ENCODE measurements around the gene CLDN4. TPM values are rescaled to one million over a fixed set of nuclear protein-coding genes. Genes with fewer than 3 reads are reported as not detected.

Gene CLDN4
- total RNA-seq, 2 experiments from 2014 or later, result 0.05 to 0.14 TPM

DNA sequence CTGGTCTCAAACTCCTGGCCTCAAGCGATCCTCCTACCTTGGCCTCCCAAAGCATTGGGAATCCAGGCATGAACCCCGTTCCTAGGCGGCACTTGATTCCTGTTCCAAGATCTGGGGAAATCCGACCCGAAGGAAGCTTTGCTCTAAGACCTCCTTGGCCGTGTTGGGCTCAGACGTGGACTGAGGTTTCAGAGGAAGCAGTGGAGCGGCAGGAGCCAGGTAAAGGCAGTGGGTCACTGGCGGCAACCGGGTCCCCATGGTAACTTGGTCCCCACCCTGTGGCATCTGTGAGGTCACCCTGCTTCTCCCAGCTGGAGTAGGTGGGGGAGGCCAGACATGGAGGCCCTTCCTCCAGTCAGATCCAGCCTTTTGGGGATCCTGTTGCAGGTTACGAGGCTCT lies 30.1 kb downstream of the CLDN4 start, which contains the start of gene TMEM270:
Gene TMEM270, plus strand, starts transcription at position 301 of the 400 bp plus-strand sequence. Its CDS starts 36 bp downstream, at position 337.
- DNase-seq (no peak), ATAC-seq (ENCODE audit: poor library complexity) (no peak)
- Histone ChIP-seq H3K9me3 (ENCODE audit: control insufficient read depth in 1 of 2, insufficient read depth in 1 of 2, low read length in 2 of 2) (no peaks in the 10 kb centered on the region), H3K27me3 (ENCODE audit: control insufficient read depth in 1 of 2, insufficient read depth in 2 of 2, low read length in 2 of 2) (no peaks in the 10 kb centered on the region), H3K4me1 (ENCODE audit: insufficient read depth, low read length) (peaks cover 2% of the 10 kb centered on the region), H3K36me3 (ENCODE audit: insufficient read depth, low read length) (no peaks in the 10 kb centered on the region), H3K27ac (ENCODE audit: low read depth in 1 of 2, low read length in 2 of 2) (no peak within 1 kb of the TSS), H3K4me3 (ENCODE audit: low read length) (no peak within 1 kb of the TSS)
- TF ChIP-seq, protein P1, sequence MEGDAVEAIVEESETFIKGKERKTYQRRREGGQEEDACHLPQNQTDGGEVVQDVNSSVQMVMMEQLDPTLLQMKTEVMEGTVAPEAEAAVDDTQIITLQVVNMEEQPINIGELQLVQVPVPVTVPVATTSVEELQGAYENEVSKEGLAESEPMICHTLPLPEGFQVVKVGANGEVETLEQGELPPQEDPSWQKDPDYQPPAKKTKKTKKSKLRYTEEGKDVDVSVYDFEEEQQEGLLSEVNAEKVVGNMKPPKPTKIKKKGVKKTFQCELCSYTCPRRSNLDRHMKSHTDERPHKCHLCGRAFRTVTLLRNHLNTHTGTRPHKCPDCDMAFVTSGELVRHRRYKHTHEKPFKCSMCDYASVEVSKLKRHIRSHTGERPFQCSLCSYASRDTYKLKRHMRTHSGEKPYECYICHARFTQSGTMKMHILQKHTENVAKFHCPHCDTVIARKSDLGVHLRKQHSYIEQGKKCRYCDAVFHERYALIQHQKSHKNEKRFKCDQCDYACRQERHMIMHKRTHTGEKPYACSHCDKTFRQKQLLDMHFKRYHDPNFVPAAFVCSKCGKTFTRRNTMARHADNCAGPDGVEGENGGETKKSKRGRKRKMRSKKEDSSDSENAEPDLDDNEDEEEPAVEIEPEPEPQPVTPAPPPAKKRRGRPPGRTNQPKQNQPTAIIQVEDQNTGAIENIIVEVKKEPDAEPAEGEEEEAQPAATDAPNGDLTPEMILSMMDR (IDR thresholded peaks at IDR 0.05), result no peak
- CTCF ChIA-PET, result no interaction called here
- intact Hi-C loops (cut with DNase I, micrococcal nuclease), result no loop called here
- Mint-ChIP-seq H3K4me3 (no peak within 1 kb of the TSS), H3K4me1 (ENCODE audit: low read depth) (no peaks in the 10 kb centered on the region), H3K27me3 (peaks cover 8% of the 10 kb centered on the region), H3K27ac (no peak within 1 kb of the TSS), H3K36me3 (ENCODE audit: low read depth) (no peaks in the 10 kb centered on the region), H3K9me3 (no peaks in the 10 kb centered on the region)
- POLR2A ChIA-PET, result no interaction called here

DNA sequence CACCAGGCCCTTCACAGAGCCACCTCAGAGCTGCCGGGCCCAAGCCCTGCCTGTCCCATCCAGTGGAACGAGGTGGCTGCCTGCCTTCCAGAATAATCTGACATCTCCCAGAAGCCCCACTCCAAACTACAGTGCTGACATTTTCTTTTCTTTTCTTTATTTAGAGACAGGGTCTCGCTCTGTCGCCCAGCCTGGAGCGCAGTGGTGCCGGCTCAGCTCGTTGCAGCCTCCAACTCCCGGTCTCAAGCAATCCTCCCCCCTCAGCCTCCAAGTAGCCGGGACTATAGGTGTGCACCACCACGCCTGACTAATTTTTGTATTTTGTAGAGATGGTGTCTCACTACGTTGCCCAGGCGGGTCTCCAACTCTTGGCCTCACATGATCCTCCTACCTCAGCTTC lies 30.5 kb downstream of the CLDN4 start:
- ChIA-PET CTCF (no interaction called here), POLR2A (no interaction called here)
- no peaks in the 10 kb centered on the region for H3K27me3 ChIP-seq (ENCODE audit: control insufficient read depth in 1 of 2, insufficient read depth in 2 of 2, low read length in 2 of 2)
- intact Hi-C loops (cut with DNase I, micrococcal nuclease), result no loop called here
- no peaks in the 10 kb centered on the region for H3K4me1 ChIP-seq (ENCODE audit: insufficient read depth, low read length)
- Mint-ChIP-seq H3K9me3 (no peaks in the 10 kb centered on the region), H3K4me3 (no peak overlapping the region), H3K4me1 (ENCODE audit: low read depth) (no peaks in the 10 kb centered on the region), H3K27me3 (peaks cover 6% of the 10 kb centered on the region), H3K36me3 (ENCODE audit: low read depth) (no peaks in the 10 kb centered on the region), H3K27ac (no peak overlapping the region)
- H3K36me3 ChIP-seq (ENCODE audit: insufficient read depth, low read length), result no peaks in the 10 kb centered on the region
- DNase-seq (no peak), ATAC-seq (ENCODE audit: poor library complexity) (no peak)
- H3K27ac ChIP-seq (ENCODE audit: low read depth in 1 of 2, low read length in 2 of 2), result no peak overlapping the region
- H3K9me3 ChIP-seq (ENCODE audit: control insufficient read depth in 1 of 2, insufficient read depth in 1 of 2, low read length in 2 of 2), result no peaks in the 10 kb centered on the region
- no peak overlapping the region for H3K4me3 ChIP-seq (ENCODE audit: low read length)
- TF ChIP-seq, protein P1 (IDR thresholded peaks at IDR 0.05), result no peak

DNA sequence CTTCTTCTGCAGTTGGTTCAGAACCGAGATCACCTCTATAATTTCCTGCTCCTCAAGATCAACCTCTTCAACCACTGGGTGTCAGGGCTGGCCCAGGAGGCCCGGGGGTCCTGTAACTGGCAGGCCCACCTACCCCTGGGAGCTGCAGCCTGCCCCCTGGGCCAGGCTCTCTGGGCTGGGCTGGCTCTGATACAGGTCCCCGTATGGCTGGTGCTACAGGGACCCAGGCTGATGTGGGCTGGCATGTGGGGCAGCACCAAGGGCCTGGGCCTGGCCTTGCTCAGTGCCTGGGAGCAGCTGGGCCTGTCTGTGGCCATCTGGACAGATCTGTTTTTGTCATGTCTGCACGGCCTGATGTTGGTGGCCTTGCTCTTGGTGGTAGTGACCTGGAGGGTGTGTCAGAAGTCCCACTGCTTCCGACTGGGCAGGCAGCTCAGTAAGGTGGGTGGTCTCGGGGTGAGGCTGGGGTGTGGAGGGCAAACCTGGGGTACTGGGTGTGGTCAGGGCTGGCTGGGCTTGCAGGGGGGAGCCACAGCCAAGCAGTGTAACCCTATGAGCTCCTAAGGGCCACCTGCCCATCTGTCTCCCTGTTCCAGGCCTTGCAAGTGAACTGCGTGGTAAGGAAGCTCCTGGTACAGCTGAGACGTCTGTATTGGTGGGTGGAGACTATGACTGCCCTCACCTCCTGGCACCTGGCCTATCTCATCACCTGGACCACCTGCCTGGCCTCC lies 34.4 kb downstream of the CLDN4 start:
- TF ChIP-seq, protein P1 (IDR thresholded peaks at IDR 0.05), result no peak
- no peak overlapping the region for H3K4me3 ChIP-seq (ENCODE audit: low read length)
- H3K4me1 ChIP-seq (ENCODE audit: insufficient read depth, low read length), result no peaks in the 10 kb centered on the region
- no peaks in the 10 kb centered on the region for H3K36me3 ChIP-seq (ENCODE audit: insufficient read depth, low read length)
- no peaks in the 10 kb centered on the region for H3K27me3 Mint-ChIP-seq
- no peak overlapping the region for H3K4me3 Mint-ChIP-seq
- H3K9me3 Mint-ChIP-seq, result no peaks in the 10 kb centered on the region
- ChIA-PET CTCF (interaction anchor here (1.4 kb wide), 1 partner anchor 10 kb away, joined by 3 read pairs; no protein-coding TSS in a partner anchor), POLR2A (no interaction called here)
- H3K4me1 Mint-ChIP-seq (ENCODE audit: low read depth), result no peaks in the 10 kb centered on the region
- no peak overlapping the region for H3K27ac ChIP-seq (ENCODE audit: low read depth in 1 of 2, low read length in 2 of 2)
- H3K36me3 Mint-ChIP-seq (ENCODE audit: low read depth), result no peaks in the 10 kb centered on the region
- no peak for DNase-seq
- intact Hi-C loops (cut with DNase I, micrococcal nuclease), result no loop called here
- H3K27ac Mint-ChIP-seq, result no peak overlapping the region
- H3K27me3 ChIP-seq (ENCODE audit: control insufficient read depth in 1 of 2, insufficient read depth in 2 of 2, low read length in 2 of 2), result no peaks in the 10 kb centered on the region
- ATAC-seq (ENCODE audit: poor library complexity), result no peak
- H3K9me3 ChIP-seq (ENCODE audit: control insufficient read depth in 1 of 2, insufficient read depth in 1 of 2, low read length in 2 of 2), result no peaks in the 10 kb centered on the region
